Measurements from ENCODE around the gene ERICH2. TPM values are rescaled to one million over a fixed set of nuclear protein-coding genes. Genes with fewer than 3 reads are reported as not detected.

The ERICH2 gene
- total RNA-seq, 1 experiment from 2014 or later = 2.1 TPM

GRCh38 chr2:170815746-170816503, 45.7 kb downstream of the ERICH2 start:
- peak; percentile 50 for DNase-seq (ENCODE audit: low spot score)
- in situ Hi-C loops (cut with HindIII; ENCODE audit: low sequenced_read_pairs) = no loop called here

- peak; percentile 30 for DNase-seq (ENCODE audit: low spot score)
Measured at GRCh38 chr2:170816504-170817092, 46.4 kb downstream of the ERICH2 start, which contains the start of gene GAD1. Gene GAD1 (plus strand): TSS chr2:170816887. CDS start chr2:170818592, 1,705 bp downstream.

DNA sequence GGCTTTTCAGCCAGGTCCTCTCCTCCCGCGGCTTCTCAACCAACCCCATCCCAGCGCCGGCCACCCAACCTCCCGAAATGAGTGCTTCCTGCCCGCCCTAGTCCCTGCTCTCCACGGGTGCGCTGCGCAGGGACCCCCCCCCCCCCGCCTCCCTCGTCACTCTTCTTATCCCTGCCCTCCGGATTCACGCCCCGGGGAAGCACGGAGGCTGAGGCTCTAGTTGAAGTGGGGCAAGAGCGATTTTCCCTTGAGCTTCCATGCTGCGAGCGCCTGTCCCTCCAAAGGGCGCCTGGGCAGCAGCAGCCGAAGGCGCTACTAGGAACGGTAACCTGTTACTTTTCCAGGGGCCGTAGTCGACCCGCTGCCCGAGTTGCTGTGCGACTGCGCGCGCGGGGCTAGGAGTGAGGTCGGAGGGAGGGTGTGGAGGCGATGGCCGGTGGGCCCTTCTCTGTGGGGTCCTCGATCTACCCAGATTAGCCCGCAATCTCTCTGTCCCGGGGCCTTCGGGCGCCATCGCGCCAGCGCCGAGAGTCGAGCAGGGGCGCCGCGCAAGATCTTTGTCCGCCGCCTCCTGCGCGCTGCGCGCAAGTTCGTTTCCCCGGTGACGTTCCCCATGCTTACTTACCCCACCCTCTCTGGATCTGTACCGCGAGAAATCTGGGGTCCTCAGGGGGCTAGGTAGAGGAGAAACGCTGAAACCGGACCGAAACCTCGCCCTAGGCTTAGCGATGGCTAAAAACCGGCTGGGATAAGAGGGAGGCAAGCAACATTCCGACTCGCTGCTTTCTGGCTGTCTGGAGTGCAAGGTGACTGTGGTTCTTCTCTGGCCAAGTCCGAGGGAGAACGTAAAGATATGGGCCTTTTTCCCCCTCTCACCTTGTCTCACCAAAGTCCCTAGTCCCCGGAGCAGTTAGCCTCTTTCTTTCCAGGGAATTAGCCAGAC, 47.2 kb downstream of the ERICH2 start:
- no peak for DNase-seq (ENCODE audit: low spot score)
- in situ Hi-C loops (cut with HindIII; ENCODE audit: low sequenced_read_pairs) = no loop called here

More at GRCh38 chr2:170816504-170817092, 46.4 kb downstream of the ERICH2 start, which contains the start of gene GAD1:
- in situ Hi-C loops (cut with HindIII; ENCODE audit: low sequenced_read_pairs) = no loop called here

- no peak for DNase-seq (ENCODE audit: low spot score)
- in situ Hi-C loops (cut with HindIII; ENCODE audit: low sequenced_read_pairs) = no loop called here
Measured at GRCh38 chr2:170818036-170818751, 48.0 kb downstream of the ERICH2 start.

DNA sequence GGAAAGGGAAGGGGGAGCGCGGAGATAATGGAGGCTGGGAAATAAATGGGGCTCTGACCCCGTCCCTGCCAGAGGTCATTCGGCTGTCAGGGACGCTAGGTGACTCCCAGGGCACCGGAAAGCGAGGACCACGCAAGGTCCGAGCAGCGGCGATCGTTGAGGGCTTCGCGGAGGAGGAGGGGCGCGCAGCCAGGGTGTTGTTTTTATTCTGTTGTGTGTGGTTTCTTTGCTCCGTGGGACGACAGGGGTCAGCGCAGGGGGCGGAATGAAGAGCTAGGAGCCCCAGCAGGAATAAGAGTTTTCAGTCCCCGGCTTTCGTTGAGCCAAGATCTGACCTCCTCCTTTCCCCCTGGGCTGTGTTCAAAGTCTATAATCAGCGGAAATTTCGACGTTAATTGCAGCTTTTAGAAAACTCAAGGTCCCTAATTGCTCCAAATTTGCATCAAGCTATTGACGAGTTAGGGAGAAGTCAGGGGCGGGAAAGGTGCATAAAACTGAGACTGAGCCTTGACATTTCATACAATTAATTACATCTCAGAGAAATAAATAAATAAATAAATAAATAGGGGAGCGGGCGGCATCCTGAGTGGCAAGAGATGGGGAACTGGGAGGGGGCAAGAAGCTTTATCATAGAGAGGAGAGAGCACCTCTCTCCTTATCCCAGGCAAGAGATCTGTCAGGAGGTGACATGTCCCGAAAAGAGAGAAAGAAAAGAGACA, 48.7 kb downstream of the ERICH2 start:
- DNase-seq (ENCODE audit: low spot score) = no peak
- in situ Hi-C loops (cut with HindIII; ENCODE audit: low sequenced_read_pairs) = no loop called here

DNA sequence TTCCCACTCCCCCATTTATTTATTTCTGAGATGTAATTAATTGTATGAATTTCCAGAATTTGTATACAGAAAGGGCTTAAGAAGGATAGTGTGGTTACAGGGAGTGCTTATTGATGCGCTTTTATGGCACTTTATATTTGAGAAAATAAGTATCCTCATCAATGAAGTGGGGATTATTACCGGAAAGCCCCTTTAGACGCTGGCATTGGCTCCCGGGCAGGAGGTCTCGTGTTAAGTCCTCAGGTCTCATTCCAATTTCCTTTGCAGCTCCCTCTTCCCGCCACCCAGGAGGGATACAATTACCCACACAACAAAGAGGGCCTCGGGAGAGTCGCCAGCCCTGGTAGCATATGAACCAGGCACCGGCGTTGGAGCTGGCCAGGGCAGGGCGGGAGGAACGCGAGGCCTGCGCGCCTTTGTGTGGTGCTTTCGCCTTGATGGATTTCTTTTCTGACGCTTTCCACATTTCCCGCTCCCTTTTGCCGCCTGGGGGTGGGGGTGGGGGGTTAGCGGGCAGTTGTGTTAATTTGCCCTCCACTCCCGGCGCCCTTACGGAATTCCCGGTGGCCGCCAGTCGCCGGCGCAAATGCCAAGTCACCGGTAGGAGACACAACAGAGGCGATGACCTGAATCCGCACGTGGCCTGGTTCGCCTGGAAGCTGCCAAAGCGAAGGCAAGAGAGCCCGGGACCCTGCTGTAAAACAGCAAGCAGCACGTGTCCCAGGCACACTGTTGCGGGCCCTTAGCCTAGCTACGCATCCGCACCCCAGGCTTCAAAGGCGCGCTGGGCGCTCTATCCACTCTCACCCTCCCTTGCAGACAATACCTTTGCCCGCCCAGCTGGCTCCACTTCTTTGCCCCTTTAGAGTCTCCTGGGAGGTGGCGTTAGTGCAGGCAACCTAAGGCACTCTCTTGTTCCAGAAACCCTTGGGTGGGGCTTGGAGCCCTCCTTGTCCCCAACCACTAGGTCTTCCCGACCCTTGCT, 49.8 kb downstream of the ERICH2 start:
- in situ Hi-C loops (cut with HindIII; ENCODE audit: low sequenced_read_pairs) = no loop called here
- DNase-seq (ENCODE audit: low spot score) = no peak

DNA sequence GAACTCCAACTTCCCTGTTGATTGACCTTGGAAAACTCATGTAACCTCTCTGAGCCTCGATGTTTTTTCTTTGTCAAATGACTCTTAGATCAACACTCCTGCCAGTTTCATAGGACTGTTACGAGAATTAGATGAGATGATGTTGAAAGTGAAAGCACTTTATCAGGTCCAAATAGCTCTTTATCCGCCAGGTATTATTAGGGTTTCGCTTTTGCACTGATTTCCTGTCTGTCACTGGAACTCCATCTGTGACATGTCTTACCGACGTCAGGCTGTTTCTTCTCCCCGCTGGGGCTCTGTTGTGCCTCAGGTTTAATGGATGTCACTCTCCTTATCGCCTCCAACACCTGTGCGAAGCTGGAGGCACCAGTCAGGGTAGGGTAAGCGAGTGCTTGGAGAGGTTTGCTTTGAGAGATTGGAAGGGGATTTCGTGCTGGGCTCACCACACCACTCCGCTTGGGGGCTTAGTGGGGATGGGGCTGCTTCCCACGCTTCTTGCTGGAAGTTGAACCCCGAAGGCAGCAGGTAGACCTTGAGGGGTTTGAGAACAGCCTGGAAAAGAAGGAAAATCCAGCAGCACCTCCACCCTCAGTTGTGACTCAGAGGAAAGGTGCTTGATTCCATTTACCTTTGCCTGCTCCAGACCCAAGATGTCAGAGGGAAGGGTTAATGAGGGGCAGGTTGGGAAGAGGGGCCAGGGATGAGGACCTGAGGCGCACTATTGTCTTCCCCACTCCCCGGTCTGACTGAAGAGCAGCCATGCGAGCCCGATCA, 50.8 kb downstream of the ERICH2 start:
- no peak for DNase-seq (ENCODE audit: low spot score)
- in situ Hi-C loops (cut with HindIII; ENCODE audit: low sequenced_read_pairs) = no loop called here

- no peak for DNase-seq (ENCODE audit: low spot score)
- in situ Hi-C loops (cut with HindIII; ENCODE audit: low sequenced_read_pairs) = no loop called here
Measured at GRCh38 chr2:170821531-170822289, 51.5 kb downstream of the ERICH2 start.

- in situ Hi-C loops (cut with HindIII; ENCODE audit: low sequenced_read_pairs) = no loop called here
- DNase-seq (ENCODE audit: low spot score) = no peak
Measured at GRCh38 chr2:170822290-170823087, 52.3 kb downstream of the ERICH2 start.

DNA sequence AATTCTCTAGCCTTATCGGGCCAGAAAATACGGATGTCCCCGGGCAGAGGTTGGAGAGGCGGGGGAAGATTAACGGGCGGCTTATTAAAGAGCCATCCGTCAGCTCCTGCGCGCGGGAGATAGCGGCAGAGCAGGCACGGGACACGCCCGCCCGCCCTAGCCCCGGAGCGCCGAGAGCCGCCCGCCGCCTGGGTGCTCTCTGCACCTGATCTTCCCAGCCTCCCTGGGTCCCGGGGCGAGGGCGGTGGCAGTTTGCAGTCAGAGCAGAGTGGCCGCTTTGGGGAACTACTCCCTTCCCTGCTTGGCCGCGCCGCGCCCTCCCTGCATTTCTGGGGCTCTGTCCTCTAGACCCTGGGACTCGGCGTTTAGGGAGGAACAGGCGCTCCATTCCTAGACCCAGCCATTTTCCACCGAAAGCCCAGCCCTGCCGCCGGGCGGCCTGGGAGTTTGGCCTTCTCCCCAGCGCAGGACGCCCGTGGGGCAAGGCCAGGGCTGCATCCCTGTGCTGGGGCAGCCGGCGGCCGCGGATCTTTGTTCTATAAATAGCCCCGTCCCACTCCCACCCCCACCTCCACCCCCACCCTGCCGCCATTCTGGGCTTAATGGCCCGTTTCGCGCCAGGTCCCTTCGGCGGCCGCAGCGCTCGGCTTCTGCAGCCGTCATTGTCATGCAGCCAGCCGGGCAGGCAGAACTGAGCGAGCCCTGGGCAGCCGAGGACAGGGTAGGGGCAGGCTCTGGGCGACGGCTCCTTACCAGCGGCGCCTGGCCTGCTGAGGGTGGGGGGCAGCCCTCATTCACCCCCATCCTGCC, 53.1 kb downstream of the ERICH2 start:
- in situ Hi-C loops (cut with HindIII; ENCODE audit: low sequenced_read_pairs) = no loop called here

DNA sequence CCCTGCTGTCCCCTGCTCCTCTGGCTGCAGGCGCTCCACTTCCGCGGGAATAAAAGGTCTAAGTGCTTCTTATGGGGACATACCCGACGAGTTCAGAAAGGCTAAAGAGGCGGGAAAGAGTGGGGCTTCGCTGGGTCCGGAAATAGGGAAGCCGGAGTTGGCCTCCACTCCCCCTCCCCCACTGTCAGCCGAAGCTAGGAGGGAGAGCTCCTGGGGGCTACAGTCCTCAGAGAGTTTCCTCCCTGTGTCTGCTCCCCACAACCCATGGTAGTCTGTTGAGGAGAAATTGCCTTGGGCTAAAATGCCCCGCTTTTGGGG, 53.7 kb downstream of the ERICH2 start:
- in situ Hi-C loops (cut with HindIII; ENCODE audit: low sequenced_read_pairs) = no loop called here

More for the DNA sequence above, 53.1 kb downstream of the ERICH2 start:
- no peak for DNase-seq (ENCODE audit: low spot score)

DNA sequence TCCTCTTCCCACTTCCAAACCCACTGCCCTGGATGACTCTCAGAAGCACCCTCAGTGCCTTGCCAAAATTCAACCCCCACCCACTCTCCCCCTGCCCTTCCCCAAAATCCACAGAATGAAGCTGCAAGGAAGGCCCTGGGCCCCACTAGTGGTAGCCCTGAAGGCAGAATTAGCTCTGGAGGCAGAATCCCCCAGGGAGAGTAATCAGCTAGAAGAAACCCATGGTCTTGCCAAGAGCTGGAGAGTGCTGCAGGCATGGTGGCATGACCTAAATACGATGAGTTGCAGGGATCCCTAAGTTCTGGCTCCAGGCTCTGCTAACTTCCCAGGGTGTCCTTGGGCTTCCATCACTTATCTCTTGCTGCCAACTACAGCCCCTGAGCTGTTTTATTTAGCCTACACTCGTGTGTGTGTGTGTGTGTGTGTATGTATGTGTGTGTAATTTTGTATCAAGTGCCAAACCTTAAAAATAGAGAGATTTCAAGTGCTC, 54.4 kb downstream of the ERICH2 start:
- DNase-seq (ENCODE audit: low spot score) = no peak
- in situ Hi-C loops (cut with HindIII; ENCODE audit: low sequenced_read_pairs) = no loop called here

More for the DNA sequence above, 53.7 kb downstream of the ERICH2 start:
- no peak for DNase-seq (ENCODE audit: low spot score)

GRCh38 chr2:170827841-170828532, 57.8 kb downstream of the ERICH2 start:
- in situ Hi-C loops (cut with HindIII; ENCODE audit: low sequenced_read_pairs) = no loop called here
- DNase-seq (ENCODE audit: low spot score) = no peak

DNA sequence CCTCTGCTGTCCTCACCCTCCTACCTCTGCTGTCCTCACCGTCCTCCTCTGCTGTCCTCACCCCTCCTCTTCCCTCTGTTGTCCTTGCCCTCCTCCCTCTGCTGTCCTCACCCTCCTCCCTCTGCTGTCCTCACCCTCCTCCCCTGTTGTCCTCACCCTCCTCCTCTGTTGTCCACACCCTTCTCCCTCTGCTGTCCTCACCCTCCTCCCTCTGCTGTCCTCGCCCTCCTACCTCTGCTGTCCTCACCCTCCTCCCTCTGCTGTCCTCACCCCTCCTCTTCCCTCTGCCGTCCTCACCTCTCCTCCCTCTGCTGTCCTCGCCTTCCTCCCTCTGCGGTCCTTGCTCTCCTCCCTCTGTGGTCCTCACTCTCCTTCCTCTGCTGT, 58.3 kb downstream of the ERICH2 start:
- no peak for DNase-seq (ENCODE audit: low spot score)
- in situ Hi-C loops (cut with HindIII; ENCODE audit: low sequenced_read_pairs) = no loop called here
